NCI-H2227 (cell line): Measurements from ENCODE around the gene DOCK4.

Experiments
- DNase-seq: peaks from one replicate; lab custom pipeline; 2025; ENCODE audit not compliant: unreplicated experiment; lab: John Stamatoyannopoulos, UW

DOCK4 gene

DNA sequence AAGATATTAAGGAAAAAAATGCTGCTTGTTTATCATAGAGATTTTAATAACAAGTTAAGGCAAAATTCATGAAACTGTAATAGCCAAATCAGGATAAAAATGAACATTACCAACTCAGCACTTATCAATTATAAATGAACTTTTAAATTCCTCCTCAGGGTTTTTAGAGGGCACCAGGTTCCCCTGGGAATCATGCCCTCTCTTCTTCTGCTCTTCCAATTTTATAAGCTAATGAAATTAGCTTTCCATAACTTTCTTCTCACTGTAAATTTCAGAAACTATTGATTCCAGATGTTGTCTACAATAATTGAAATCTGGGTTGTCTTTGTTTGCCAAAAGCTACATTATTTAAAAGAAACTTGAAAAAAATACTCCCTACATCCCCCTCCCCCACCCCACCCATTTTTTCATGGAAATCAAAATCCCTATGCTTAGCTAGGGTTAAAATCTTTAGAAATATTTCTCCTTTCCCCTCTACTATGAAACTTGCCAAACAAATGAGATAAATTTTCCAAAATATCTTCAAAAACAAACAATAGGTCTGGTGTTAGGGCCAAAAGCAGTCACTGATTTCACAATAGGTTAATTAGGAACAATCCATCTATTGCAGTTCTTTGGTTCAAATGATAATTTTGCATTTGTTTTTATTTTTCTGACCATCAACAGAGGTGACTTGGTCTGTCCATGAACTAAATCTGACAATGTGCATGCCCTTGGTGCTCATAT, 187.7 kb downstream of the DOCK4 start:
- no peak for DNase-seq

DNA sequence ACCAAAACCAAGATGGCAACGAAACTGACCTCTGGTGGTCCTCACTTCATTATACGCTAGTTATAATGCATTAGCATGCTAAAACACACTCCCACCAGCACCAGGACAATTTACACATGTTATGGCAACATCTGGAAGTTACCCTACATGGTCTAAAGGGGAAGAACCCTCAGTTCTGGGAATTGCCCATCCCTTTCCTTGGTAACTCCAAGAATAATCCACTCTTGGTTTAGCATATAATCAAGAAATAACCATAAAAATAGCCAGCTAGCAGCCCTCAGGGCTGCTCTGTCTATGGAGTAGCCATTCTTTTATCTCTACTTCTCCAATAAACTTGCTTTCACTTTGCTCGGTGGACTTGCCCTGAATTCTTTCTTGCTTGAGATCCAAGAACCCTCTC, 191.1 kb downstream of the DOCK4 start:
- DNase-seq = no peak

DNA sequence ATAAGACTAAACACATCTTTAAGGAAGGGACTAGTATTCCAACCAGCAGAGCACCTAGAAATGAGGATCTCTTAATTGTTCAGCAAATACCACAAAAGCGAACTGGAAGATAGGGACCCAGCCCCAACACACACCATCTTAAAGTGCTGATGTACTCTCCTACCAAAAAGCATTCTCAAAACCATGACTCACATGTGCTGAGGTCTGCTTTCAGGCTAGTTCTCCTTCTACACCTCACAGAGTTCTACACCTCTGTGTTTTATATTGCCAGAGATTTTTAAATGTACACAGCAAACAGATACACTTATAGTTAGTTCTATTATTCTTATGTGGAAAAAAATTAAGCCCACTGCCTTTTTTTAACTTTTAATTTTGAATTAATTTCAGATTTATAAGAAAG, 191.9 kb downstream of the DOCK4 start:
- DNase-seq = no peak

DNA sequence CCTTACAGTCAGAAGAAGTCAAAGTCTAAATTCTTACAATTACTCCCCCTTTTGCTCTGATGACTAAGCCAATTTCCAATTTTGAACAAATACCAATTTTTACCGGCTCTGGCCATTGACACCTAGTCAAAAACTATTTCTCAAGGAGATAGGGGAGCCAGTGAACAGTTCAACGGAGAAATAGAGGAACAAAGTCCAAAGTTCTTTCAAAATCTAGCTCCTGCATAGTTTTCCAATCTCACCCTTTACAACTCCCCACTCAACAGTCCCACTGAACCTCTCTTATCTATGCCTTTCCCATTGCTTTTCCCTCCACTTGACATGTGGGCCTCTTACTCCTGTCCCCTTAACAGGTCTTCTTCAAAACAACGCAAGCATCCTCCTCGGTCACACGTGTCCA, 192.9 kb downstream of the DOCK4 start:
- no peak for DNase-seq

DNA sequence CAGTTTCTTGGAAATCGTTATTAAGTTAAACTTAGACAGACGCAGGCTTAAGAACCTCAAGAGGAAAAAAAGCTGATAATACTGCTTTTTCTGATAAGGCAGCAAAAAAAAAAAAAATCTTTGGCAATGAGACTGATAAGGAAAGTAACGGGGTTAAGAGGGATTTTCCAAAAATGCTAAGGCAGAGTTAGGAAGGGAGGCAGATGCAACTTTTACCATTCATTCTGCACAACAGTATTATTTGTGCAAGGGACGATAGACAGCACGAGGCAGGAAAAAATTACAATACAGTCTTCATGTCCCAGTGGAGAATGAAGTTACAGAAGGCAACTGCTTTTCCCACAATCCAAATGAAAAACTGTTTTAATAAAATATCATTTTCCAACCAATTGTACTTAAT, 194.0 kb downstream of the DOCK4 start:
- no peak for DNase-seq

DNA sequence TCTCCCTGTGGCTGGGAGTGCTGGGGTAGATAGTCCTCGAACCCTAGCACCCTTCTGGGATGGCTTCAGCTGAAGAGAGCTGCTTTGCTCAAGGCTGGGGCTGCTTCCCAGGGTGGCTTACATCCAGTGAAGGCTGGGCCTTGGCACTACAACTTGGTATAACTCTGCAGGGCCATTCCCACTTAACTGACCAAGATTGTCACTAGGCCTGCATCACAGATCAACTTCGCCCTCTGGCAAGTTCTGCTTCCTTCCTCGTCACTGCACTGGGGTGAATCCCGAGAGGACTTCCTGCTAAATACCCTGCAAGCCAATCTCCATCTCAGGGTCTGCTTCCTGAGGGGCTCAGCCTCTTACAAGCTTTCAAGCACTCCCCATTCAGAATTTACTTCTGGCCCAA, 195.2 kb downstream of the DOCK4 start:
- no peak for DNase-seq

DNA sequence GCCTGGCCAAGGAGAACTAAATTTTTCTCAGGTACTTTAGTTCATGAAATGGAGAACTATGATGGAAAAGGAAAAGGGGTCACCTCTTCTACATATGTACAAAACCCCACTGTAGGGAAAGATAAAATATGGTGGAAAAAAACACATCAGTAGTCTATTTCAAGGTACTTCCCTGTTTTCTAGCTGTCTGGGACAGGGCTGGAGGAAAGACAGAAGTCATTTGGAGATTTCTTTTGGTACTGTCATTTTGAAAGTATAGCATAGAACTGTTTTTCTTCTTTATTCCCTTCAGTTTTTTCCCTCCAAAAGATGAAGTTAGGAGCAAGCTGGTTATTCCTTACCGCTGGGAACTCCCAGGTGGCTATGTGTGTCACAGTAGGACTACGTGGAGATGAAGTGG, 196.1 kb downstream of the DOCK4 start:
- DNase-seq = no peak

DNA sequence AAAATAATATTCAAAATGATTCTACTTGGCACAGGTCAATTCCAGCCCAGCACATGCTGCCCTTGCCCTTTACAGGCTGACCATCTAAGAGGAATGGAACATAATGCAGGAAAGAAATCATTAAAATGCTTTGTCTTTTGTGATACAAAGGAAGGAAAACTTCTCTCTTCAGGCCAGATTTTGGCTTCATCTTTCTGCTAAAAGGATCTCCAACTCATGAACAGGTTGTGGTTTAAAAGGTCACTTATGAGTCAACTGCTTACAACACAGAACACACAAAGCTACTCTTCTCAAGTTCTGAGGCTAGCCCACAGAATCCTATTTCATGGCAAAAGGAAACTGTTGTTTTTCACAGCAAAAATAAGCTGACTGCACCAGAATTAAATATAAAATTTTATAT, 197.1 kb downstream of the DOCK4 start:
- DNase-seq = no peak

DNA sequence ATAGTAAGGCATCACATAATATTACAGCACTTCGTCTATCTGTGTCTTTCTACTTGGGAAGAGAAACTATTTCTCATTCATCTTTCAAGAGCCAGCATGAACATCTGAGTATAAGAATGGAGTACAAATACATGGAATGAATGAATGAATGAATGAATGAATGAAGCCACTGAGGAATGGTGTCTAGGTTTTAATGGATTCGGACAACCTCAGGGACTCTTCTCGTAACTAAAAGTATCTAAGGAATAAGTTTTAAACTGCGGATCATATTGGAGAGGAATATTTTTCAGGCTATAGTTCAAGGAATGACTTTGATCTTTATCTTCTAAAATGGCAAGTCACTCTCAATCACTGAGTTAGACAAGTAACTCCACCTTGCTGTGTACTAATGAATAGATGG, 199.0 kb downstream of the DOCK4 start:
- no peak for DNase-seq

DNA sequence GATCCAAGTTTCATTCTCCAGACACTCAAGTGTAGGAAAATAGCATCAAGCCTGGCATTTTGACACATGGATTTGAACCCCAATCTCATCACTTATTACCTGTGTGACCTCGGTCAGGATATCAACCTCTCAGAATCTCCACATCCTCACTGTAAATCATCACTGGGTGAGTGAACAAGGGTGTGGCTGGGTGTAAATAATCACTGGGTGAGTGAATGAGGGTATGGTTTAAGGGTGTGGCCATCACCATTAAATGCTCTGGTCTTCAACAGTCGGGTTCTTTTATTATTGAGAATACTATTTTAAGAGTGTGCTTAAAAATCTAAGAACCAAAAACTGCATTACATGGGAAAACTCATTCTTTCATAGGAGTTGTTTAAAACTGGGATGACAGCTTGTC, 200.1 kb downstream of the DOCK4 start:
- no peak for DNase-seq

DNA sequence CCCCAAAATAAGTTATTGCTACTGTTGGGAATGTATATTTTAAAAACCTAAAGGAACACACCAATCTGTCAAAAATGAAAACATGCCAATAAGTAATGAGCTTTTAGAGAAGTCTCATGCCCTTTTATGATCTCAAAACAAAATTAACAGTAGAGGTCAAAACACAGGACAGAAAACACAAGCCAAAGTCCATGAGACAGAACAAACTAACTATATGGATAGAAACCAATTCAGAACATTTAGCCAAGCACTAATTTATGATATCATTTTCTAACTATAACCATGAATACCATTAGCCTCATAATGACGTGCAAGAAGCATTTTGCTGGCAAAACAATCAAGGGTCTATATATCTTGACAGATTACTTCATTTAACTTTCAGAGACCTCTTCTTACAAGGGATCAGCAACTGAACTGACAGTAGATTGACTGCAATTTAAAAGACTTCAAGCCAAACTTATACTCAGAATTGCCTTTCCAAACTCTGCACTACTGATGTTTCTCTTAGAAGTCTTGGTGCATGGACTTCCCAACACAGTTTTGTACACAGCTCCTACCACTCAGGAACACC, 200.9 kb downstream of the DOCK4 start:
- DNase-seq = no peak

DNA sequence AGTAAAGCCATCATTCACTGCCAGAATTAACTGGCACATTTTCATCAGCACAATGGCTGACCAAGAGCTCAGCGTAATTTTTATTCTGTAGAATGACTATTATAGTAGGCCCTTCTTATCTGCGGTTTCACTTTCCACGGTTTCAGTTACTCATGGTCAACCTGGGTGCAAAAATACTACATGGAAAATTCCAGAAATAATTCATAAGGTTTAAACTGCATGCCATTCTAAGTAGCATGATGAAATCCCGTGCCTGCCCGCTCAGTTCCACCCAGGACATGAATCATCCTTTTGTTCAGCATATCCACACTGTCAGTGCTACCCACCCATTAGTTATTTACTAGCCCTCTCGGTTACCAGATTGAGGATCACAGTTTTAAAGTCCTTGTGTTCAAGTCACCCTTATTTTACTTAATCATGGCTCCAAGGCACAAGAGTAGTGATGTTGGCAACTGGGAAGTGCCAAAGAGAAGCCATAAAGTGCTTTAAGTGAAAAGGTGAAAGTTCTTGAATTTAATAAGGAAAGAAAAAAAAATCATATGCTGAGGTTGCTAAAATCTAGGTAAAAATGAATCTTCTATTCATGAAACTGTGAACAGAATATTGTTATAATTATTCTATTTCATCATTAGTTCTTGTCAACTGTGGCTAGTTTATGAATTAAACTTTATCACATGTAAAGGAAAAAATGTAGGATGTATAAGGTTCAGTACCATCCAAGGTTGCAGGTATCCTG, 204.9 kb downstream of the DOCK4 start:
- no peak for DNase-seq

DNA sequence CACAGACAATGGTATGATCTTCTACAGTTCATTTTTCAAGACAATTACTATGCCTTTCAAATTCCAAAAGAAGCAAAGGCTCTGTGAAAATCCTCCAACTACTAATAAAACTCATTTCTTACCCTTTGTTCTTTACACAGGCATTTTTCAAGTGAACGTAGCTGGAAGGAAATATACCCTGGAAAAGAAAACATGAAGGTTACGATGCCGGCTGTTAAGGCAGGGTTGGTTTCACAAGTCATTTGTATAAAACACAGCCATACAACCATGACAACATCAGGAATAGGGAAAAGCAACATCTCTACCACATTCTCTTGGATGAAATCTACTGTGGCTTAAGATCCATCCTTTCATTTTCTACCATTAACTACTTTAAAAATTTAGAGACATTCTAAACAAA, 207.9 kb downstream of the DOCK4 start:
- DNase-seq = no peak

DNA sequence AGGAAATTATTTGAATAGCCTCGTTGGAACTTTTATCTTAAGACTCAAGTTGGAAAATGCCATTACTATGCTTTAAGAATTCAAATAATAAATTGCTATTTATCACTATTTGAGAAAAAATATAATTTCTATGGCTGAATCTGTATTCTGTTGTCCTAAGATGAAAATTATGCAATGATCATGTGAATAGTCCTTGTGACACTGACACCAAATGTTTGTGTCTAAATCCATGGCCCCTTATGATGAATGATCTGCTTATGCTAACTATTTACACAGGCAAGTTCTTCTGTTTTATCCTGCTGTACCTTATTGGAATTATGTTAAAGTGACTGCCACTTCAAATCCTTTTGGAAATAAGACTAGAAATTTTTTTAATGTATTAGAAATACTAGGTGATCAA, 208.7 kb downstream of the DOCK4 start:
- no peak for DNase-seq

DNA sequence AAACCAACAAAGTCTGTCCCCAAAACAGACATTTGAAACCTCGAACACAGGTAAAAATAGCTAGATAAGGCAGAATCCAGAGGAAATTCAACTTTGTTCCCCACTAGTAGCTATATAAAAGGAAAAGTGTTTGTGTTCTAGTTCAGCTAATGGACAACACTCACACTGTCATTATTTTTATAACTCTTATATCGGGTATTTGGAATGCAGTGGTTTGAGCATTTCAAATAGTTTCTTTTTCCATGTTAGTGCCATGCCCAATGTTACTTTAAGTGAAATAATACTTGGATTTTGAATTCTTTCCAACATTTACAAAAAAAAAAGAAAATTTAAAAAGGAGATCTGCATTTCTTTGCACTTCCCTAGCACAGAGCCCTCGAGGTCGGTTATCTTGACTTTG, 213.6 kb downstream of the DOCK4 start:
- DNase-seq = no peak

DNA sequence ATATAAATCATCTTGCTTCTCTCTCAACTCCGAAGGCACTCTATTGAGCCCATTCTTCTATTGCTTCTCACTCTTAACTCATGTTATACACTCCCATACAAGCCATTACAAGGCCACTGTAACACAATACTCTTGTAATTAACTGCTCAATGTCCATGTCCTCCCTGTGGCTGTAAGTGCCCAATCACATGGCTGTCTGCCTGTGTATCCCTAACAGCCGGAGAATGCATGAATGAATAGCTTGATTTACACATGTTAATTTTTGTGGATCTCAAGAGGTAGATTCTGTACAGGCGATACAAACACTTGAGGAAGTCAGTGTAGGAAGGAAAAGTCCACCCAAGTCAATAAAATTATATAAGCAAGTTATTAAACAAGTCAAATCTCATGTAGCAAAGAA, 215.6 kb downstream of the DOCK4 start:
- no peak for DNase-seq

DNA sequence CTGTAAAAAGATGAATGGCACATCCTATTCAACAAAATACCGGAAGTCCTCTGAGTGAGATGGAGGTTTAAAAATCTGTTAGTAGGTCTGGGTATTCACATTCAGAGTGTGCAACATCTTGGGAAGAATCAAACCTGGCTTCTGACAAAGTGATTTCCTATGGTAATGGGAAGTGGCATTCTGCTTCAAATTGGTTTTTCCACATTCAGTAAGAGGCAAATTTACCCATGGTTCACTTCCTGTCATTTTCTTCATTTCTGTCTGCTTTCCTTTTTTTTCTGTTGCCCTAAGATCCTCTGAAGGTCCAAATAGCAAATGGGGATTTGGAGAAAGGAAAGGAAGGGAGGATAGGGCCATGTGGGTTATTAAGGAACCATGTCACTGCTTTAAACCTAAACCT, 218.3 kb downstream of the DOCK4 start:
- DNase-seq = no peak

DNA sequence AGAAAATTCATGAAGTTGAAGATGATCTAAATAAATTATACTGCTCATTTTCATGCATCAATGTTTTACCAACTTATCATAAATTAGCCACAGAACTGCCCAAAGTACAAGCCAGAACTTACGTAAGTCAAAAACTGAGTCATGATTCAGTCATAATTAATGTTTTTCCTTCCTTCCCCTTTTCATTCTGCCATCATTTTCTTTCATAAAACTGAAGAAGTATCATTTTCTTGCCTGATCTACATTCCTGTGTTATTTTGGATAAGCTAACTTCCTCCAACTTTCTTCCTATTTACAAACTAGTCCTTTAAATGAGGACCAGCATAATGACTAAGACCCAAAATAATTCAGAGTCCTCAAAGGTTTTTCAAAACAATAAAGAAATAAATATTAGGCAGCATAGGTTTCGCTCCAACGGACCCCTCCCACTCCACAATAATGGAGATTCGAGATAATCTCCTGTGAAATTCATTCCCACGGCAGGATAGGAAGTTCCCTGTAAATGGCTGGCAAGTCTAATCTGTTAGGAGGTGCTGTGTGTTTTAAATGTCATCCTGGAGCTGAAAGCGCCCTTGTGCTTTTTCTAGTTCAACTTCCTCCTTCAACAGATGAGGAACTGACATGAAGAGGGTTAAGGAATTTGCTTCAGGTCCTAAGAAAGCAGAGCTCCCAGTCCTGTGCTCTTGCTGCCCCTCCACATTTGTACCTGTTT, 218.9 kb downstream of the DOCK4 start:
- no peak for DNase-seq

DNA sequence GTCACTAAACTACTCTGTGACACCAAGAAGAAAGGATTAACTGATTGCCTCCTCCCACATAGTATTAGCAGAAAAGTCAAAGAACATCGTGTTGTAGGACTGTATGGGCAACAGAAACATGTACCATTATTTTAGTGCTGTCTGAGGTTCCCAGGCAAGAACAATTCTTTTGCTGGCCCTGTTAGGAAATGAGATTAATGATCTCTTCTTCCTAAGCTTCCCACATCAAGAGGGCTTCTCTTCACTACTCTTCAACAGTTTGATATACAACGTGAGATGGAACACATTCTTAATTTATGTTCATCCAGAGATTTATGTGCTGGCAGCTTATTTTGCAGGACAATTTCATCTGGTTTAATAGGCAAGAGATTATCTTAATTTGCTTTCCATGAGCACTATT, 219.6 kb downstream of the DOCK4 start:
- no peak for DNase-seq

DNA sequence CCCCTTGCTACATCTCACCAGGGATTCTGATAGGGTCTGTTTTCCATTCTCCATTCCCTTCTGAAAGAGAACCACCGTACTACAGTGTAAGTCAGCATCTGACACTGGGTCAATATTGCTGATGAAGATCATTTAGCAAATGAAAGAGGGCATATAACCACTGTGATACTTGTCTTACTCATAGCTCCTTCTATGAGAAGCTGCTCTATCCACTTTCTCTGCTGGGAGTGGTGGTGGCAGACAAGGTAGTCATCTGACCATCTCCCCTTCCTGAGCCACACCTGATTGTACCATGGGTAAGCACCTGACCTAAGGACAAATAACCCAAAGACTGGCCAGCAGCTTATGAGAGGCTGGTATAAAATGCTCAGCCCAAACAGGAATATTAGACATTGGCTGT, 220.4 kb downstream of the DOCK4 start:
- no peak for DNase-seq

DNA sequence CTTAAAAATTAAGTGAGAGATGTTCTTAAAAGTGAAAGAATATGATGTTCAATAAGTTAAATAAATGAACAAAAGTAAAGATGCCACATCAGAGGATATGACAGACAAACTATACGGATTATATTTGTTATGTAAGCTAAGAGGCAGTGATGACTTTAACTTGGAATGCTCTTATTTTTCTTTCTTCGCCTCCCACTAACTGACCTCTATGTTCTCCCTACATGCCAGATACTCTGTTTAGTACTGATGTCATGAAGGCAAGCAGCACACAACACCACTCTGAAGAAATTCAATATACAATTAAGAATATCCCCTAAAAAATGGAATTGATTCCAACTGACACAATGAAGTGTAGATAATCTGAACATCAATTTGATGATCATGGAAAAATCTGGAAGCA, 223.4 kb downstream of the DOCK4 start:
- no peak for DNase-seq

DNA sequence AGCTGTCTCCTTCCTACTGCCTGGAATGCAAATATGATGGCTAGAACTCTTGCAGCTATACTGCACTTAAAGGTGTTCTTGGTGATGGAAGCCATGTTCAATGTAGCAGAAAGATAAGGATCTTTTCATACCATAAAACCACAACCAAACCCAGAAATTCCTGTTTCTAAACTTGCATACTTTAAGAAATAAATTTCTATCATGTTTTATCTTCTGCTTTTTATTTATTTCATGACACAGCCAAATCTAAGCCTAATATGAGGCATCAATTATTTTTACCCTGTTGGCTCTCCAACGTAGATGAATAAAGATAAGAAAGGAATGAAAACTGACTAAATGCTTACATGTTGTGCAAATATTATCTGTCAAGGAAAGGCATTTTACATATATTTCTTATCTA, 224.1 kb downstream of the DOCK4 start:
- no peak for DNase-seq
